GM18861 (cell line): ENCODE results near the gene RPL14.
"Not testable (repeated sequence)": the region's sequence is repeated elsewhere in the genome, so short reads cannot be mapped to it uniquely, and the experiment has no call there.

Experiments
- ATAC-seq: cut with Tn5 transposase; IDR thresholded peaks from one replicate; pipeline ENCODE4 v1.9.1; 2021; ENCODE audit not compliant: unreplicated experiment

The RPL14 gene

DNA sequence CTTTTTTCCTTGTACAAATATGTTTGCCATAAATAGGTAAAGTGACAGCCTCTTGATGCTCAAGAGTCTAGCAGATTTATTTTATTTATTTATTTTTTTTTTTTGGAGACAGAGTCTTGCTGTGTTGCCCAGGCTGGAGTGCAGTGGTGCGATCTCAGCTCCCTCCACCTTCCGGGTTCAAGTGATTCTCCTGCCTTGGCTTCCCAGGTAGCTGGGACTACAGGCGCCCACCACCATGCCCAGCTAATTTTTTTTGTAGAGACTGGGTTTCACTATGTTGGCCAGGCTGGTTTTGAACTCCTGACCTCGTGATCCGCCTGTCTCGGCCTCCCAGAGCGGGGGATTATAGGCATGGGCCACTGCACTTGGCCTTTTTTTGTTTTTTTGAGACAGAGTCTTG lies 5.7 kb downstream of the RPL14 start:
- ATAC-seq: not testable (repeated sequence)

DNA sequence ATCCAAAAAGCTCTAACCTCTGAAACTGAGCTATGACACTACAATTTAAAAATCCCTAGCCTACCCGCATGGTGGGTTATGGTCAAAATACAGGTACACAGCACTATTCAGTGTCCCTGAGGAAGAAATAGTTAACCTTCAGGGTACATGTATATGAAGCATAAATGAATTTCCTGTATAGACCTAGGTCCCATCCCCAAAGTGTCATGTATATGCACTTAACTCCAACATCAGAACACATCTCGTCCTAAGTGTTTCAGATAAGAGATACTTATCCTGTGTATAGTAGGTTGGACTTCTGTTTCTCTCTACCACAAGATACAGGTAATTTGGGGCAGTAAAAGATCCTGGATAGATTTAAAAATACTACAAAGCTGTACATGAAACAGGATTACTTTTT lies 6.4 kb downstream of the RPL14 start:
- no peak for ATAC-seq

DNA sequence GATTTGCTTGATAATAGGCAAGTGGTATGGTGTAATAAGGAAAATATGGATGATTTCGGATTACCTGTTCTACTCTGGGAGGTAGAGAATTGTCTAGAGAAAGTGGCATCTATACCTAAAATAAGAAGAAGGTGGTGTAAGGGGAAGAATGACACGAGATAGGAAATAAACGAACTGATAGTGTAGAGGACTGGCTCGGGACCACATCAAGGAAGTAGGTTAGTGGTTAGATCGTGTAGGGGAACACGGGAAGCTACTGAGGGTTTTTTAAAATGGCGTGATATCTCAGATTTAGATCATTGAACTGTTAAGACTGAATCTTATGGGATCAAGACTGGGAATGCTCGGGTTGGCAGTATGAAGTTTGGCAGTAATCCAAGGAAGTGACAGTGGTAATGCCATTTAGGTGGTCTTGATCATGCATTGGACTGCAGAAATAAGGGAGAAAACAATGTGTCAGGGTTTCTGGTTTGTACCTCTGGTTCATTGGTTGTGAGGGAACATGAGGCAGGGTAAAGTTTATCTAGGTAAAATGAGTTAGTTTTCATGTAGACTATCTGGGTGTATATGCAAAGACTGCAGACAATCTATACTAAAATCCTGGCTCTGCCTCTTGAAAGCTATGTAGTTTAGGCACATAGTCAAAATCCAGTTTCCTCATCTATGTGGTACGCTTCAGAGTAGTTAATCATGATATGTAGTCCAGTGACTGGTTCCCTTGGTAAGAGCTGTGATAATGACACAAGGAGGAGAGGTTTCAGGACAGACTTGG lies 7.4 kb downstream of the RPL14 start:
- no peak for ATAC-seq

DNA sequence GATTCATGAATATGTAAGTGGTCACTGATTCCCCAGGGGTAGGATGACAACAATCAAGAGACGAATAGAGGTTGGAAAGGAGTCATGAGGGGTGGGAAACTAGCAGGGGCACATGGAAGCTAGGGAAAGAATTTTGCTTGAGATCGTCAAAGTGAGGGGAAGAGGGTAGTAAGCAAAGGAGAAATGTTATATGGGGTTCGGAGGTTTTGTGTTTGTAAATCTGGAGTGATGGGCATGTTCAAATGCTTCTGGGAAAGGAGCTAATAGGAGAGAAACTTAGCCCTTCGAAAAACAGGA lies 7.9 kb downstream of the RPL14 start:
- no peak for ATAC-seq

GRCh38 chr3:40465456-40465855 lies 8.3 kb downstream of the RPL14 start:
- ATAC-seq: no peak

- no peak for ATAC-seq
These were observed 10.9 kb downstream of the RPL14 start for GRCh38 chr3:40468018-40468417.

GRCh38 chr3:40470701-40471100 lies 13.6 kb downstream of the RPL14 start:
- ATAC-seq: no peak

DNA sequence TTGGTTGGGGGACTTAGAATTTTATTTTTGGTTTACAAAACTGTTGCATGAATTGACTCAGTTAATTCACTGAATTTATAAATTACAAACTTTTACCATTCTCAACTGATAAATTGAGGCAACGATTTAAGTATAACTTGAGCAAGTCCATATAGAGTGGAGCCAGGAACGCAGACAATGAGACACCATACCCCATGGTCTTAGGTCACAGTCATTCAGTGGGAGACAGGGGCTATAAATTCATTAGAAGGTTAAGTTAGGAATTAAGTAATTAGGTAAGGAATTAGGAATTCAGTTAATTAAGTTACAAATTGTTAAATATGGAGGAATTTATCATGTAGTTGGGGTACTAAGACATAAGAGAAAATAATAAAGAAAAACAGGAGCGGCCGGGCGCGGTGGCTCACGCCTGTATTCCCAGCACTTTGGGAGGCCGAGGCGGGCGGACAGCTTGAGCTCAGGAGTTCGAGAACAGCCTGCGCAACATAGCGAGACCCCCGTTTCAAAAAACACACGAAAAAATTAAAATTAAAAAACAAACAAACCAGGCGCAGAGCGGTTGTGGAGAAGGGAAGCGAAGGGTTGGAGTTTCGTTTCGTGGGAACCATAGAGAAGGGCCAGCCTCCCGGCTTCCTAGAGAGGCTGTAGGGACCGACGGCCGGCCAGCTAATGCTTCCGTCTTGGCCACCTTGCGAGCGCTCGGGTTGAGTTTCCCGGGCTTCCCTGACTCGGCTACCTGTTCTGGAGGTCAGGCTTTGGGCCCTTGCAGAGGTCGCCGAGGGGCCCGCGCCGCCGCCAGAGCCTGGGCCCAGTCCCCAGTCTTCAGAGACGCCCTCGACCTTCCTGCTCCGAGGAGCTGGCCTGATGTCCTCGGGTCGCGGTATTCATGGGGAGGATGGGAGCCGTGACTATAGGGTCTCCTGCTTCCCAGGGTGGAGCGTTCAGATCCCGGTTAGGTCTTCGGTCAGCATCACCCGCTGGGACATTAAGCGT lies 19.6 kb downstream of the RPL14 start, which contains the start of gene ZNF619:
Gene ZNF619 (plus strand): TSS at position 645 of the 993 bp plus-strand sequence. CDS start 858 bp downstream, outside the sequence.
- ATAC-seq: peak; percentile 70

DNA sequence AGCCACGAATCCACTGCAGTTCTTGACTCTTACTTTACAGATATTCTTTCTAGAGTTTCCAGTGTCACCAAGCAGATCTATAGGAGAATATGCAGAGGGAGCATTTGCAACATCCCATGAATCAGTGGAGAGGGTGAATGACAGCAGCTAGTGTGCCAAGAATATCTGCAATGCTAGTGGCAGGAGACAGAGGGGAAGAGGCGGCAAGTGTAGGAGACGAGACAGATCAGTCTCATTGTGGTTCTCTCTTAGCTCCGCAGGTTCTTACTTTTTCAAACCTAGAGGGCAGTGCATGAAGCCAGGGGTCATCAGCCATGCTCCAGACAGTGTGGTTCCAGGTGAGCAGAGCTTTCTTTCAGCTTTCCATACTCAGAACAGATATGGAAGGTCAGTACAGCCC lies 20.5 kb downstream of the RPL14 start:
- no peak for ATAC-seq

GRCh38 chr3:40487172-40487571 lies 30.0 kb downstream of the RPL14 start:
- ATAC-seq: no peak

DNA sequence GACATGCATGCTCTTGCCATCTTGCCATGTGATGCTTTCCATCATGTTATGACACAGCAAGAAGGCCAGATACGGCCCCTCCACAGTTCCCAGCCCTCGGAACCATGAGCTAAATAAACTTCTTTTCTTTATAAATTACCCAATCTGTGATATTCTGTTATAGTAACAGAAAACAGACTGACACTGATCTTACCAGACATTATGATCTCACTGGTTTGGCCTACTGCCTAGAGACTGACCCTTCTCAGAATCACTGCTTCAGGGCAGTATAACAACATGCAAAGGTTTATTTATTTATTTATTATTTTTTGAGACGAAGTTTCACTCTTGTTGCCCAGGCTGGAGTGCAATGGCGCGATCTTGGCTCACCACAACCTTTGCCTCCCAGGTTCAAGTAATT lies 33.8 kb downstream of the RPL14 start:
- ATAC-seq: no peak

DNA sequence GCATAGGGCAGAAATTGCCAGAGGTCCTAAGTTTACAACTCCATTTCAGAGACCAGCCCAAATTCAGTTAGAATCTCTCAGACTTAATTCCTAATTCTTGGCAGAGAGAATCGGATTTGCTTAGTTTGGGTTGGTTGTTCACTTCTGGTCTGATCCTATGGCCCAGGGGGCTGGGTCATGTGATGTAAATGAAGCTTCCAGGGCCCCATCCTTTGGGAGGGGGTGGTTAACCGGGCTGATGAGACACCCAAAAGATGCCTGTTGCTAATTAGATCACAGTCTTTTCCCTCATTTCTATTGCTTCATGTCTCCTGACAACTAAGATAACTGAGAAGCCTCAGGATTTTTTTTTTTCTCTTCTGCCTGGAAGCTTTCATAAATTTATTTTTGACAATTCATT lies 37.6 kb downstream of the RPL14 start:
- ATAC-seq: no peak

- ATAC-seq: no peak
These were observed 40.1 kb downstream of the RPL14 start for GRCh38 chr3:40497288-40497687.

GRCh38 chr3:40499952-40500351 lies 42.8 kb downstream of the RPL14 start:
- ATAC-seq: no peak

- no peak for ATAC-seq
These were observed 44.9 kb downstream of the RPL14 start for GRCh38 chr3:40502034-40502433.

DNA sequence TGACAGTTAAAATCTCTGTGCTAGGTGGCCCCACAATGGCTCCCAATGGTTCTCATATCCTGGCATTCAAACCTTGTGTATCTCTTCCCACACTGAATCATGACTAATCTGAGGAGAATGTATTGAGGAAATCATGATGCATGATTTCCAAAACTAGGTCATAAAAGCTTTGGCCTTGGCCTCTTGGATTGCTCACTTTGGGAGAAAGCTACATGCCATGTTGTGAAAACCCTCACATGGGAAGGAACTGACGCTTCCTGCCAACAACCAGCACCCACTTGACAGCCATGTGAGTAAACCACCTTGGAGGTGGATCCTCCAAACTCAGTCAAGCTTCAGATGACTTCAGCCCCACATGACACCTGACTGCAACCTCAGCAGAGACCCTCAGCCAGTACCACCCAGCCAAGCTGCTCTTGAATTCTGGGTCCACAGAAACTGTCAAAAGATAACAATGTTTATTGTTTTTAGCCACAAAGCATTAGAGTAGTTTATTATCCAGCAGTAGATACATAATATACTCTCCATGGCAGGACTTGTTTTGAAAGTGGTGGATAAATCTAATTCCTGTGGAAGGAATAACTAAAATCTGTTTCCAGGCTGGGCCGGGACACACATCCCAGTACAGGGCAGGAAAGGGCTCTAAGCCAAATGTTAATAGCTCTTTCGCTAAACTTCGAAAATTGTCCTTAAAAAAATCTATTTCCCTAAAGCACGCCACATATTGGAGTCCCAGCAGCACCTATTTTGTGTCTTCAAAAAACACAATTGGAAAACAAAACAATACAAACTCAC lies 47.7 kb downstream of the RPL14 start:
- ATAC-seq: no peak

DNA sequence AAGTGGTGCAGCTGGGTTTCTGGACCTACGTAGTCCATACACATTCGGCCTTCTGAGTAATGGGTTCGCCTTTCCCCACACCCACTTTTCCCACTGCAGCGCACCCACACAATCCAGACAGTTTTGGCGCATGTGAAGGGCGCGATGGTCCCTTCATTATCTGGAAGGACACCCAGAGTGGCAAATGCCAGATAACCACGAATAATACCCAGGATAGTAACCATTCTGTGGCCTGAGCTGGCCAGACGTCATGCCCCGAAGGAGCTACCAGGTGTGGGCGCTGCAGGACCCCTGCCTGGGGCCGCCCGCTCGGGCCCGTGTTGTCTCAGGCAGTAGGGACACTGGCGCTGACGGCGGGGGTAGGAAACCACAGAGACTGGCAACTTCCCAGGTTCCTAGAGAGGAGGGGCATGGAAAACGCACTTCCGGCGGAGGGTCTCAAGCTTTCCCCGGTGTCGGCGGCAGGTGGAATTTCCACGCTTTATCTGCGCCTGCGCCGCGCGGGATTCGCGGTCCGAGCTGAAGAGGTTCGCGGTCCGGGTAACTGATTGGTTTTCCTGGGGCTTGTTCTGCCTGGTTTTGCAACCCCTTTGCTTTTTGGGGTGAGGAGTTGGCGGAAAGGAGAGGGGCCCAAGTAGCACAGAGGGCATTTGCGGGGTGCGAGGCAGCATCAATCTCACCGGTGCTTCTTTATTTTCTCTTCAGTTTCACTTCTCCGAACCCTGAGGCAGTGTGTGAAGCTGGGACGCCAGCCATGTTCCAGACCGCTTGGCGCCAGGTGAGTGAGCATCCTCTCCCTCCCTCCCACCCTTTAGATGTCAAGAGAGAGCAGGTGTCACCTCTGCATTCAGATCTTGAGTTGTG lies 48.7 kb downstream of the RPL14 start, which contains the start of gene ZNF620:
Gene ZNF620 (plus strand): TSS at position 441 of the 864 bp plus-strand sequence. CDS start 314 bp downstream, at position 755.
- ATAC-seq: peak; percentile 77

DNA sequence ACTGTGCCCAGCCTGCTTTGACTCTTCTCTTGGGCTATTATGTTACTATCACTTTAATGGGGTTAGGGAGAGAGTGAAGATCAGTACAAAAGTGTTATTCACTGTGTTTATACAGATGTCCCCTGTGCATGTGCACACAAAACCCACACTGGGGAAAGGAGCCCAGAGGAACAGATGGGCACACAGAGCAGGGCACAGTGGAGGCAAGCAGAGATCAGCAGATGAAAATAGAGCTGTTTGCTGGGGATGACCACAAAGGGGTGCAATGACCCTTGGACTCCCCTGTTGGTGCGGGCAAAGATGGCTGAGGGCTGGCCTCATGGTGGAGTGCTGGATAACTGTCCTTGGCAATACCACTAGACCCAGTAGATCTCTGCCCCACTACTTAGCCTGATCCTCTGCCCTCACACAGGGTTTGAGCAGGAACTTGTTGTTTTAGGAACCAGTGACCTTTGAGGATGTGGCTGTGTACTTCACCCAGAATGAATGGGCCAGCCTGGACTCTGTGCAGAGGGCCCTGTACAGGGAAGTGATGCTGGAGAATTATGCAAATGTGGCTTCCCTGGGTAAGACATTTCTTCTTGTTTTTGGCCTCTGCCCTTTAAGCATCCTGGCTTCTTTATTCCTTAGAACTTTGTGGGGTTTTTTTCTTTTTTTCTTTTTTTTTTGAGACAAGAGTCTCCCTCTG lies 54.0 kb downstream of the RPL14 start:
- no peak for ATAC-seq

- no peak for ATAC-seq
These were observed 59.1 kb downstream of the RPL14 start for GRCh38 chr3:40516201-40516600.

GRCh38 chr3:40518067-40518466 lies 60.9 kb downstream of the RPL14 start:
- ATAC-seq: no peak
